ENCODE data around the gene DPP9.
A peak's percentile ranks its signal among the peaks of the same experiment; 100 is the strongest.
"Not testable (repeated sequence)": the region's sequence is repeated elsewhere in the genome, so short reads cannot be mapped to it uniquely, and the experiment has no call there.

DPP9 gene

GRCh38 chr19:4723595-4724514 lies at the start of gene DPP9:
Gene DPP9 (minus strand): TSS chr19:4723842. CDS start chr19:4719906, 3,936 bp downstream.
- peak; percentile 93 to 96 for DNase-seq

GRCh38 chr19:4773047-4773640 lies 49.5 kb upstream of the DPP9 start:
- no peak for DNase-seq

- DNase-seq: no peak
Measured at GRCh38 chr19:4772566-4772965, 48.9 kb upstream of the DPP9 start.

GRCh38 chr19:4768934-4769777 lies 45.5 kb upstream of the DPP9 start:
- DNase-seq: peak; percentile 79 to 83

- DNase-seq: no peak
Measured at GRCh38 chr19:4764393-4764660, 40.7 kb upstream of the DPP9 start.

GRCh38 chr19:4763021-4763420 lies 39.4 kb upstream of the DPP9 start:
- DNase-seq: no peak

GRCh38 chr19:4760285-4760650 lies 36.6 kb upstream of the DPP9 start:
- no peak for DNase-seq

- DNase-seq: peak; percentile 72 to 78
Measured at GRCh38 chr19:4759388-4760284, 36.0 kb upstream of the DPP9 start.

- no peak for DNase-seq
Measured at GRCh38 chr19:4758659-4759058, 35.0 kb upstream of the DPP9 start.

- DNase-seq: no peak
Measured at GRCh38 chr19:4758082-4758481, 34.4 kb upstream of the DPP9 start.

- DNase-seq: no peak
Measured at GRCh38 chr19:4755459-4755858, 31.8 kb upstream of the DPP9 start.

- DNase-seq: no peak
Measured at GRCh38 chr19:4754248-4754647, 30.6 kb upstream of the DPP9 start.

GRCh38 chr19:4749870-4750590 lies 26.4 kb upstream of the DPP9 start:
- DNase-seq: no peak

GRCh38 chr19:4748589-4748988 lies 24.9 kb upstream of the DPP9 start:
- DNase-seq: no peak

GRCh38 chr19:4748185-4748584 lies 24.5 kb upstream of the DPP9 start:
- DNase-seq: no peak

- DNase-seq: no peak
Measured at GRCh38 chr19:4745986-4746385, 22.3 kb upstream of the DPP9 start.

GRCh38 chr19:4745175-4745574 lies 21.5 kb upstream of the DPP9 start:
- not testable (repeated sequence) for DNase-seq

- no peak for DNase-seq
Measured at GRCh38 chr19:4744451-4745174, 21.0 kb upstream of the DPP9 start.

- no peak for DNase-seq
Measured at GRCh38 chr19:4742723-4743646, 19.3 kb upstream of the DPP9 start.

- no peak for DNase-seq
Measured at GRCh38 chr19:4740092-4740491, 16.4 kb upstream of the DPP9 start.
